CD4-positive, alpha-beta T cell treated with Interleukin-4 for 4 hours (primary cell): ENCODE data around the gene IPO9.

Source experiments
- DNase-seq: peaks from one replicate; pipeline ENCODE4 v3.0.0-alpha.2; 2020

IPO9 gene

DNA sequence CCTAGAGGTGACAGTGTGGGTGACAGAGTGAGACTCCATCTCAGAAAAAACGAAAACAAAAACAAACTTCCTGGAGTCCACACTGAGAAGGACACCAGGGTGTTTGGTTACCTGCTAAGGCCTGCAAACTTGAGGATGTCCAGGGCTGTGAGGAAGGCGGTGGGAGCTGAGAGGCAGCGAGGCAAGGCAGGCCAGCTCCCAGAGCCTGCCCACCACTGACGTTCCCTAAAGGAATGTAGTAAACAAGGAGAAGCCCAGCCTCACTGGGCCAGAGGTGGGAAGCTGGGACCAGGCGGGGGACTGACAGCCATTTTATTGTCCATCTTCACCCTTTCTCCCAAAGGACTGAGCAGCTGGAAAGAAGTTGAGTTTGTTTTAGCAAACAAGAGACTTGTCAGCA is 83.9 kb downstream of the IPO9 start:
- DNase-seq = no peak

DNA sequence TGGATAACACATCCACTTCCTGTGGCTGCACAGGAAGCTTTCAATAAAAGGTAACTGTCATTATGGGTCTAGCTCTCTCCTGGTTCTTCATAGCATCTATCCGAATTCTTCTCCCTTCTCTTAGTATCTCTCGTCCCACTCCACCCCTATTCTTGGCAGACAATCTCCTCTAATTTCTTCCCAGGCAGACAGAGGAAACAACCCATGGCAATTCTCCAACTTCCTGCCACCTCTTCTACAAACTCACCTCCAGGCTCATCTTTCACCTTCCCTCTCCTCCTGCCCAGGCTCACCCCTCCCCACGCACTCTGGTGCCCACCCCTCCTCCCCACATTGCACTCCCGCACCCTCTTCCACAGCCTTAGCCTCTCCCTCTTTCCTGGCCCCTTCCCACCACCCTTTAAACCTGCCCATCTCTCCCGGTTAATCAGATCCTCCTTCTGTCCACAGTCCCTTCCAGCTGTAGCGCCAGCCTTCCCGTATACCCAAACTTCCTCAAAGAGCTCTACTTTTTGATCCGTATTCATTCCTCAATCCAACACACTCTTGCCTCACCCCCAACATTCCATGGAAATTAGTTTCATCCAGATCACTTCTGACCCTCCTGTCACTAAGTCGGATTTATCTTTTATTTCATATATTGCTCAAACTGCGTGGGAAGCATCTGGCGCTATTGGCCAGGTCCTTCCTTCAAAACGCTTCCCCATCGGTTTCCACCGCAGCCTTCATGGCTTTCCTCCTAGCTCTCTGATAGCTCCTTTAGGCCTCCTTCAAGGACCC is 85.7 kb downstream of the IPO9 start:
- no peak for DNase-seq

DNA sequence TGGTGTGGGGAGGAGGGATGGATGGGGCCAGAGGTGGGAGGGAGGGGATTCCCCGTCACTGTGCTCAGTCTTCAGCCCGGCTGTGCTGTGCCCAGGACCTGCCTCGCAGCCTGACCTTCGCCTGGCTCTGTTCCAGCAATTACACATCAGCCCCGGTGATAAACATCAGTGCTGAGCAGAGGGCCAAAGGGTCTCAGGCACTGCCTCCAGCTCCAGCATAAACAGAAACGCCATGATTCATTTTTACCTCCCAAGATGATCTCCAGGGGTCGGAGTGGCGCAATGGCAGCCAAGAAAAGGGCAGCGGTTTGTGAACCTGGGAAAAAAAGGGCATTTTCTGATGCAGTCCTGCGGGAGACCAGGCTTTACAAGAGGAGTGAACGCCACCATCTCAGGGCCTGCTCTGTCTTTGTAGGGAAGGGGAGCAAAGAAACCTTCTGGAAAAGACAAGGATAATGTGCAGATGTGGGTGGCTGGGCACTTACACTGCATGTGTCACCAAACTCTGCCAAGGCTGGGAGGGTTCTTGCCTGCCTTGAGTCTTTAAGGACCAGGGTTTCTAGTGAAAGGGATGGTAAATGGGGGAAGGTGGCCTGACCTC is 87.8 kb downstream of the IPO9 start:
- no peak for DNase-seq

DNA sequence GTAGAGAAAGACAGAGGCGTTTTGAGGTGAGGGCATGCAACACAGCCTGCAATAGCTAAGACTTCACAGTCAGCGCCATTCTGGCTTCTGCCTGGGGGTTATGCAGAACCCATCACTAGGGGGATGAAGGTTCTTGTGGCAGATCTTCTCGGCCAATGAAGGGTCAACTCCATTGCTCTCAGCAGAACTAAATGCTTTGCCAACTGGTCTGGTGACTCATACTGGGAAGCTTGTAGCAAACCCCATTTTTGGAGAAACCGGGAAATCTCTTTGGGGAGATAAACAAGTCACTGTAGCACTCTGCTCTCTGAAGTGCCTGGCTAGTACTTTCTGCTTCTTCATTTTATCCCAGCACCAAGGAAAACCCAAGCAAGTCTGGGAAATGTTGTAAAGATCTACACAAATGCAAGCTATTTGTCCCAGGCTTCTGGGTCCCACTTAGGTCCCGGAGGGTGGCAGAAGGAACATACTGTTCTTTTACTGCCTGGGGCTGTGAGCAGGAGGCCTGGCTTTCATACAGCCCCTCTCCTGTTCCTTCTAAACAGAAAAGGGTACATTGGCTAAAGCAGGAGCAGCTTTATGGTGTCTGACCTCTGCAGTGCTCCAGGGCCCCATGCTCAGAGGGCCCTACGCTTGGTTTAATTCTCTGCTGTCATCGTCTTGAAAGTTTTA is 88.5 kb downstream of the IPO9 start:
- DNase-seq = no peak

DNA sequence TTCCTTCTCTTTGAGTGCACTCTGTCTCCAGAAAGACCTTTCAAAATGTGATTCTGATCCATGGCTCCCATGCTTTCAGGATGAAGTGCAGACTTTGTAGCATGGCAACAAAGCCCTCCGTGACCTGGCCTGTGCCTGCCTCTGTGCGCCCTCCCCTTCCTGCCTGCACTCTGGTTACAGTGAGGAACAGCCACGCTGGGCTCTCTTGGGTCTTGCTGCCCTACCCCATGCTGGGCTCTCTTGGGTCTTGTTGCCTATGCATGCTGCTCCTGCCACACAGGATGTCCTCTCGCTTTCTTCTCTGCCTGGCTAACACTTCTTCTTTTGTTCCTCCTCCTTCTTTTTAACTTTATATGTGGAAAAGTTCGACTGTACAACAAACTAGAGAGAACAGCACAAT is 89.4 kb downstream of the IPO9 start:
- no peak for DNase-seq

DNA sequence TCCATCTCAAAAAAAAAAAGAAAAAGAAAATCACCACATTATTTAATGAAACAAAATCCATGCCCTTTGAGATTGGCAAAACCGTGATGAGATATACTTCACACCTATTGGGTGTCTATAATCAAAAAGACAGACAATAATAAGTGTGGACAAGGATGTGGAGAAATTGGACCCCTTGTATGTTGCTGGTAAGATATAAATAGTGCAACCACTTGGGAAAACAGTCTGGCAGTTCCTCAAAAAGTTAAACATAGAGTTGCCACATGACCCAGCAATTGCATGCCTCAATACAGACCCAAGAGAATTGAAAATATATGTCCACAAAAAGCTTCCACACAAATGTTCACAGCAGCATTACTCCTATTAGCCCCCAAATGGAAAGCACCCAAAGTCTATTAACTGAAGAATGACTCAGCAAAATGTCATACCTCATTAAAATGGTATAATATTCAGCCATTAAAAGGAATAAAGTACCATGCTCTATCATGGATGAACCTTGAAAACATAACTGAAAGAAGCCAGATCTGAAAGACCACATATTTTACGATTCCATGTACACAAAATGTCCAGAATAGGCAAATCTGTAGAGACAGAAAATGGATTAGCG is 93.1 kb downstream of the IPO9 start:
- no peak for DNase-seq

DNA sequence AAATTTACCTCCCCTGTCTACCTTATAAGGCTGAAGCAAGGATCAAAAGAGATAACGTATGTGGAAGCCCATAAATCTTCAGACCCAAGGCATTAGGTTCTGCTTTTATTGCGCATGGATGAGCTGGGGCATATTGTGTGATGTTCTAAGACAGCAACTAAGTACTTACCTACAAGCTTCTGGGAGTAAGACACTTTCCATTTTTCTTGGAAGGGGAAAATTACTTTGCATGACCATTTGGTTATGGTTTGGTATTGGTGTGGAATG is 96.3 kb downstream of the IPO9 start:
- DNase-seq = no peak

DNA sequence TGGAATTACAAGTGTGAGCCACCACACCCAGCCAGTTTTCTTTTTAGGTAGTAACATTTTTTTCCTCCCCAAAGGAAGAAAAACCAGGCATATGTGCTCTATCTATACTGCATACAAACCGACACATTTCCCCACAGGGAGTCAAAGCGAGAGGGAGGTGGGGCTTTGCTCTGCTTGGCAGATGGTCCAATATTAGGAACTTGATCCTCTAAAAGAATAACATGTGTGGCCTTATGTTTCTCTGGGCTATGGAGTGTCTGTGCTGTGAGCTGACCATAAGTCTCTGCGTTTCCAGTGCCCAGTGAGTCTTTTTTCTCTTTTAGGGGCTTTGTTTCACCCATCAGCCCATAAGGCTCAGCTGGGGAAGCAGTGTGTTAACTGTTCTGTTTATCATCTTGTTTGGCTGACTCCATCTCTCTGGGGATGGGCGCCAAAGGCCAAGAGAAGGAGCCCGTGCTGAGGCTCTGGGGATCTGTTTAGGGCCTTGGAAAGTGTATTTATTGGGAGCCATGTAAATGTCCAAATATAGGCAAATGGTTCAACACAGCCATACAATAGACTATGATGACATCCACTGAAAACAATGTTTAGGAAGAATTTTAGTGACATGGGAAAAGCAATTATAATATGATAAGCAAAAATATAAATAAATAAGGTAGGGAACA is 97.2 kb downstream of the IPO9 start:
- DNase-seq = no peak

DNA sequence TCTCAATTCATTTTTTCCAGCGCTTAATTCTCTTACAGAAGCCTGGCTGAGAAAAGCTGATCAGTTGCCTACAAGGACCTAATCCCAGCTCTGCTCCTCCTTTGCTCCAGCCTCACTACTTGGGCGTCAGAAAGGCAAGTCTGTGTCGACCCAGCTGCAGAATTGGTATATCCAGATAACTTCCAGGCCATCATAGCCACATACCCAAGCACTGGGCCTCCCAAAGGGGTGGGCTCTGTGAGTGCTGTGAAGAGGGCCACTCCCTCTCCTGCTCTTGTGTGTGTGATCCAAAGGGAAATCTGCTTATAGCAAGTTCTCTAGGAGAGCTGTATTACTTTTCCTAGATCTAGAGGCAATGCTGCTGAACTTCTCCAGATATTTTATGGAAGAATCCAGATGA is 99.3 kb downstream of the IPO9 start:
- no peak for DNase-seq

DNA sequence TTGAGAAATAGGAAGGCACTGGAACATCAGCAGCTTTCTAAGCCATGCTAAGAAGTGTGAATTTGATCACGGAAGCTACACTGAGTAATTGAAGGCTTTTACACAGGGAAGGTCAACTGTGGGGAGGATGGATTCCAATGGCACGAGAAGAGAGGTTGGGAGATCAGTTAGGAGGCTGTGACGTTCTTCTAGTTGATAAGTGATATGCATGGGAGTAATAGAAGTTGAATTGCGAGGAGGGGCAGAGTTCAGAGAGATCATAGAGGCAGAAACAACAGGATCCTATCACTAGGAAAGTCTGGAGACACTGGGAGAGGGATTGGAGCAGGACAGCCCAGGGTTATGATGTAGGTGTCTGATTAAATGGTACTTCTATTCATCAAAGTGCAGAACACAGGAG is 101.2 kb downstream of the IPO9 start:
- DNase-seq = no peak

DNA sequence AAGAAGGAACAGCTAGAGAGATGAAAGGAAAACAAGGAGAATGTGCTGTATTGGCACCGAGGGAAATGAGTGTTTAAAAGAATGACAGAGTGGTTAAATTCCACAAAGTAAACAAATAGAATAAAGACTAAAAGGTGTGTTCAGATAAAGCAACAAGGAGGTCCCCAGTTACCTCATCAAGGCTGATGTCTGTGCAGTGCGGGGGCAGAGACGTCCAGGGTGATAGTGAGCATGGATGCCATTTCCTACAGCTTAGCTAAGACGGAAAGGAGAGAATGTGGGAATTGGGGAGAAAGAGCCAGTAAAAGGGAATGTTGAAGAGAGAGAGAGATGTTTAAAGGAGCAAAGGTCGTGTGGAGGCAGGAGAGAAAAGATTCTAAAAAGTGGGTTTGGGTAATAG is 101.8 kb downstream of the IPO9 start:
- DNase-seq = no peak
